Measurements from ENCODE around the gene SLC7A11. TPM values are rescaled to one million over a fixed set of nuclear protein-coding genes. Genes with fewer than 3 reads are reported as not detected.

The SLC7A11 gene
- polyA plus RNA-seq, 1 donor from 2014 or later: 0.46 TPM

DNA sequence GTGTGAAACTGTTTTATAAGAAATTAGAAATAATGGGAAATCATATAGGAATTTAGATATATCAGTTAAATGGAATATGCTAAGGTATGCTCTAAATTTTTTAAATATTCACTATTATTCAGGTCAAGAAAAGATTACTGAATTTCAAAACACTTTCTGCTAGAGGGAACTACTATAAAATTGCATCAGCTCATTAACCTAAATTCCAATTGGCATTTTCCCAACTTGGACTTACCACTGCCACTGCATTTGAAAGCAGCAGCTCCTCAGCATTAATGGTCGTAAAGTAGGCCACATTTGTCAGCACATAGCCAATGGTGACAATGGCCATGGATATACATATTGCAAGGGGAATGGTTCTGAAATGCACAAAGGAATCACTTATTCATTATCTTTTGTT is 57.3 kb downstream of the SLC7A11 start:
- H2AFZ ChIP-seq (ENCODE audit: low read depth, low read length): no peak overlapping the region
- H3K9me2 ChIP-seq (ENCODE audit: insufficient read depth, low read length): no peaks in the 10 kb centered on the region
- H3K9ac ChIP-seq (ENCODE audit: low read length): no peak overlapping the region
- no peak overlapping the region for H3K27ac ChIP-seq (ENCODE audit: low read length)
- no peak overlapping the region for H3K4me2 ChIP-seq (ENCODE audit: low read length)
- no peaks in the 10 kb centered on the region for H3K79me2 ChIP-seq (replicated peaks; ENCODE audit: insufficient read depth, low read length)
- no peaks in the 10 kb centered on the region for H3K36me3 ChIP-seq (ENCODE audit: insufficient read depth, low read length)
- no peaks in the 10 kb centered on the region for H3K27me3 ChIP-seq (ENCODE audit: insufficient read depth, low read depth, low read length)
- no peaks in the 10 kb centered on the region for H3K9me3 ChIP-seq (ENCODE audit: low read length)
- TF ChIP-seq CTCF (IDR thresholded peaks at IDR 0.05; ENCODE audit: poor library complexity, severe bottlenecking) (no peak), EZH2 (IDR thresholded peaks at IDR 0.05; ENCODE audit: borderline replicate concordance, insufficient read depth, low read length, poor library complexity, severe bottlenecking) (no peak), MXI1 (conservative IDR thresholded peaks at IDR 0.05; ENCODE audit: poor library complexity, severe bottlenecking) (no peak)
- H4K20me1 ChIP-seq (ENCODE audit: insufficient read depth): no peaks in the 10 kb centered on the region
- H3F3A ChIP-seq (ENCODE audit: insufficient read depth, low read length, poor library complexity, severe bottlenecking): no peaks in the 10 kb centered on the region
- no peak overlapping the region for H3K4me3 ChIP-seq (ENCODE audit: low read length)

- no peaks in the 10 kb centered on the region for H3K9me2 ChIP-seq (ENCODE audit: insufficient read depth, low read length)
- H3K36me3 ChIP-seq (ENCODE audit: insufficient read depth, low read length): no peaks in the 10 kb centered on the region
- no peak overlapping the region for H3K4me2 ChIP-seq (ENCODE audit: low read length)
- H3K9ac ChIP-seq (ENCODE audit: low read length): no peak overlapping the region
- no peak overlapping the region for H3K27ac ChIP-seq (ENCODE audit: low read length)
- no peak overlapping the region for H2AFZ ChIP-seq (ENCODE audit: low read depth, low read length)
- H3F3A ChIP-seq (ENCODE audit: insufficient read depth, low read length, poor library complexity, severe bottlenecking): no peaks in the 10 kb centered on the region
- no peaks in the 10 kb centered on the region for H3K79me2 ChIP-seq (replicated peaks; ENCODE audit: insufficient read depth, low read length)
- no peaks in the 10 kb centered on the region for H3K9me3 ChIP-seq (ENCODE audit: low read length)
- no peaks in the 10 kb centered on the region for H4K20me1 ChIP-seq (ENCODE audit: insufficient read depth)
- no peak overlapping the region for H3K4me3 ChIP-seq (ENCODE audit: low read length)
- TF ChIP-seq CTCF (IDR thresholded peaks at IDR 0.05; ENCODE audit: poor library complexity, severe bottlenecking) (peak; percentile 74), SMC3 (conservative IDR thresholded peaks at IDR 0.05; ENCODE audit: poor library complexity) (peak; percentile 60), EP300 (conservative IDR thresholded peaks at IDR 0.05; ENCODE audit: poor library complexity, severe bottlenecking) (no peak), RAD21 (conservative IDR thresholded peaks at IDR 0.05) (peak; percentile 78), POLR2AphosphoS5 (IDR thresholded peaks at IDR 0.05) (no peak), TAF1 (IDR thresholded peaks at IDR 0.05; ENCODE audit: low read depth) (no peak), MXI1 (conservative IDR thresholded peaks at IDR 0.05; ENCODE audit: poor library complexity, severe bottlenecking) (no peak)
- TF ChIP-seq, protein P1, sequence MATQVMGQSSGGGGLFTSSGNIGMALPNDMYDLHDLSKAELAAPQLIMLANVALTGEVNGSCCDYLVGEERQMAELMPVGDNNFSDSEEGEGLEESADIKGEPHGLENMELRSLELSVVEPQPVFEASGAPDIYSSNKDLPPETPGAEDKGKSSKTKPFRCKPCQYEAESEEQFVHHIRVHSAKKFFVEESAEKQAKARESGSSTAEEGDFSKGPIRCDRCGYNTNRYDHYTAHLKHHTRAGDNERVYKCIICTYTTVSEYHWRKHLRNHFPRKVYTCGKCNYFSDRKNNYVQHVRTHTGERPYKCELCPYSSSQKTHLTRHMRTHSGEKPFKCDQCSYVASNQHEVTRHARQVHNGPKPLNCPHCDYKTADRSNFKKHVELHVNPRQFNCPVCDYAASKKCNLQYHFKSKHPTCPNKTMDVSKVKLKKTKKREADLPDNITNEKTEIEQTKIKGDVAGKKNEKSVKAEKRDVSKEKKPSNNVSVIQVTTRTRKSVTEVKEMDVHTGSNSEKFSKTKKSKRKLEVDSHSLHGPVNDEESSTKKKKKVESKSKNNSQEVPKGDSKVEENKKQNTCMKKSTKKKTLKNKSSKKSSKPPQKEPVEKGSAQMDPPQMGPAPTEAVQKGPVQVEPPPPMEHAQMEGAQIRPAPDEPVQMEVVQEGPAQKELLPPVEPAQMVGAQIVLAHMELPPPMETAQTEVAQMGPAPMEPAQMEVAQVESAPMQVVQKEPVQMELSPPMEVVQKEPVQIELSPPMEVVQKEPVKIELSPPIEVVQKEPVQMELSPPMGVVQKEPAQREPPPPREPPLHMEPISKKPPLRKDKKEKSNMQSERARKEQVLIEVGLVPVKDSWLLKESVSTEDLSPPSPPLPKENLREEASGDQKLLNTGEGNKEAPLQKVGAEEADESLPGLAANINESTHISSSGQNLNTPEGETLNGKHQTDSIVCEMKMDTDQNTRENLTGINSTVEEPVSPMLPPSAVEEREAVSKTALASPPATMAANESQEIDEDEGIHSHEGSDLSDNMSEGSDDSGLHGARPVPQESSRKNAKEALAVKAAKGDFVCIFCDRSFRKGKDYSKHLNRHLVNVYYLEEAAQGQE (IDR thresholded peaks at IDR 0.05; ENCODE audit: borderline replicate concordance): no peak
- no peaks in the 10 kb centered on the region for H3K27me3 ChIP-seq (ENCODE audit: insufficient read depth, low read depth, low read length)
Measured at GRCh38 chr4:138182838-138183426, 59.2 kb downstream of the SLC7A11 start.
